CD4-positive, alpha-beta memory T cell (primary cell): ENCODE results near the gene CAPRIN2. TPM values are rescaled to one million over a fixed set of nuclear protein-coding genes. Genes with fewer than 3 reads are reported as not detected.
A peak's percentile ranks its signal among the peaks of the same experiment; 100 is the strongest.

ENCODE experiments used
- CTCF ChIA-PET: fragments of 350-600 bp; sonication (Branson Sonifier 250); formaldehyde crosslinking; loops from one replicate; lab custom pipeline; 2021; ENCODE audit warnings: inconsistent platforms; ENCODE audit not compliant: partially characterized antibody; lab: Charles Lee
- POLR2A ChIA-PET: fragments of 350-600 bp; sonication (Branson Sonifier 250); formaldehyde crosslinking; loops from one replicate; lab custom pipeline; 2021; ENCODE audit not compliant: partially characterized antibody; lab: Charles Lee
- DNase-seq, 5 donors: peaks; one replicate each; pipeline versions ENCODE4 v3.0.0 to v3.0.0-alpha.2; 2020 to 2022; ENCODE audit warnings: mixed read lengths in 1 of 5
- H3K27ac ChIP-seq: one replicate; pipeline ENCODE4 v1.7.0; 2013; ENCODE audit warnings: low read depth, low read length
- H3K27me3 ChIP-seq: 2 replicates; pipeline ENCODE4 v1.7.0; 2013; ENCODE audit warnings: mild to moderate bottlenecking, low read length, moderate library complexity; ENCODE audit not compliant: insufficient read depth
- H3K36me3 ChIP-seq: 2 replicates; pipeline ENCODE4 v1.7.0; 2013; ENCODE audit warnings: mild to moderate bottlenecking, low read length, moderate library complexity; ENCODE audit not compliant: insufficient read depth
- H3K4me1 ChIP-seq: 2 replicates; pipeline ENCODE4 v1.7.0; 2013; ENCODE audit warnings: mild to moderate bottlenecking, low read length, moderate library complexity; ENCODE audit not compliant: insufficient read depth
- H3K4me3 ChIP-seq, 2 donors: one replicate each; pipeline ENCODE4 v1.7.0; 2013; ENCODE audit warnings: low read length in 2 of 2, mild to moderate bottlenecking in 1 of 2
- H3K9me3 ChIP-seq, 2 donors: one replicate each; pipeline ENCODE4 v1.7.0; 2013; ENCODE audit warnings: low read length in 2 of 2, control low read depth in 1 of 2; ENCODE audit not compliant: control insufficient read depth in 1 of 2
- H3K27ac Mint-ChIP-seq, 7 donors: one replicate each; pipeline ENCODE4 v1.8.0; 2020 to 2021; ENCODE audit warnings: mixed read lengths in 7 of 7, mild to moderate bottlenecking in 6 of 7, inconsistent platforms in 3 of 7, moderate library complexity in 3 of 7
- H3K27me3 Mint-ChIP-seq, 2 donors: one replicate each; pipeline ENCODE4 v1.8.0; 2020 to 2021; ENCODE audit warnings: mixed read lengths in 2 of 2
- H3K36me3 Mint-ChIP-seq, 2 donors: one replicate each; pipeline ENCODE4 v1.8.0; 2020 to 2021; ENCODE audit warnings: mixed read lengths in 2 of 2, inconsistent platforms in 1 of 2, mild to moderate bottlenecking in 1 of 2
- H3K4me1 Mint-ChIP-seq, 4 donors: one replicate each; pipeline ENCODE4 v1.8.0; 2020 to 2021; ENCODE audit warnings: mixed read lengths in 4 of 4, mild to moderate bottlenecking in 1 of 4
- H3K4me3 Mint-ChIP-seq, 8 donors: one replicate each; pipeline ENCODE4 v1.8.0; 2020 to 2021; ENCODE audit warnings: mixed read lengths in 8 of 8, mild to moderate bottlenecking in 7 of 8, moderate library complexity in 6 of 8, inconsistent platforms in 3 of 8
- H3K9me3 Mint-ChIP-seq, 8 donors: one replicate each; pipeline ENCODE4 v1.8.0; 2020 to 2021; ENCODE audit warnings: mixed read lengths in 8 of 8, mild to moderate bottlenecking in 5 of 8, inconsistent platforms in 3 of 8, moderate library complexity in 1 of 8
- intact Hi-C: fragments of 100-400 bp; cut with micrococcal nuclease; formaldehyde crosslinking; loops from one replicate; pipeline ENCODE4 v1.15.1; 2023
- polyA plus RNA-seq, 2 donors: library from polyadenylated mRNA; unstranded; fragments of 300-500 nt; fragmentation: Illumina TruSeq; gene quantifications; one replicate each; pipeline ENCODE4 v1.2.3, GENCODE V29; 2021
- total RNA-seq, 2 experiments: library from RNA; stranded (reverse); gene quantifications; one replicate each; pipeline ENCODE4 v1.2.3, GENCODE V29; 2021

Gene CAPRIN2
- total and polyA plus RNA-seq, 4 experiments from 2014 or later, result 4.5 to 47.0 (median 25.8) TPM

DNA sequence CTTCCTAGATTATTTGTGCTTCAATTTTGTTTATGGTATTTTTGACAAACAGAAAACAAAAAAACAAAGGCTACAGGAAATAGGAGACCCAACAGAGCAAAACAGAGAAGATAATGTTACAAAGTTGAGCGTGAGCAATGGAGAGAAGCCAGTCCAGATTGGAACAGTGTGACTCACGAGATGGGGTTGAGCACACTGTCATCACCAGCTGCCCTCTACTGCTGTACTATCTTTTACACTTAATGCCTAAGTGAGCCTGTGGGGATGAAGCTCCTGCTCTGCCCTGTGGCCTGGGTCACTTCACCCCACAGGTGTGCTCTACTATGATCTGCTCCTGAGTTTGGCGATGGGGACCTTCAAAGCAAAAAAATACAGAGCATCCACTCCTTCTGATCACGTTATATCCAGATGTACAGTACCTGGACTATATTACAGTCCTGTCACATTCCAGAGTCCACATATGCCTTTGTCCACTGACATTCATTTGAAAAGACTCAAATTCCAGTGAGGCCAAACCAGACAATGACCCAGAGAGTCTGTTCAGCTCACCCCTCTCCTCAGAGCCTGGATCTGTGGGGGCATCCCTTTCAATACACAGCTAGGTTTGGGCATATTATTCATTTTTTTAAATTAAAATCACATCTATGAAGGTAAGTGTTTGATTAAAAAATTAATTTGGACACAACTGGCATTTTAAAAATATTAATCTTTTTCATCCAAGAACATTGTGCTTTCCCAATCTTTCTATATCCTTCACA, 63.5 kb downstream of the CAPRIN2 start:
- no peaks in the 10 kb centered on the region for H3K9me3 ChIP-seq
- intact Hi-C loops, result loop anchor here (10.0 kb wide), 1 partner anchor 1984 kb away; the partner anchor contains the start of gene DNM1L

DNA sequence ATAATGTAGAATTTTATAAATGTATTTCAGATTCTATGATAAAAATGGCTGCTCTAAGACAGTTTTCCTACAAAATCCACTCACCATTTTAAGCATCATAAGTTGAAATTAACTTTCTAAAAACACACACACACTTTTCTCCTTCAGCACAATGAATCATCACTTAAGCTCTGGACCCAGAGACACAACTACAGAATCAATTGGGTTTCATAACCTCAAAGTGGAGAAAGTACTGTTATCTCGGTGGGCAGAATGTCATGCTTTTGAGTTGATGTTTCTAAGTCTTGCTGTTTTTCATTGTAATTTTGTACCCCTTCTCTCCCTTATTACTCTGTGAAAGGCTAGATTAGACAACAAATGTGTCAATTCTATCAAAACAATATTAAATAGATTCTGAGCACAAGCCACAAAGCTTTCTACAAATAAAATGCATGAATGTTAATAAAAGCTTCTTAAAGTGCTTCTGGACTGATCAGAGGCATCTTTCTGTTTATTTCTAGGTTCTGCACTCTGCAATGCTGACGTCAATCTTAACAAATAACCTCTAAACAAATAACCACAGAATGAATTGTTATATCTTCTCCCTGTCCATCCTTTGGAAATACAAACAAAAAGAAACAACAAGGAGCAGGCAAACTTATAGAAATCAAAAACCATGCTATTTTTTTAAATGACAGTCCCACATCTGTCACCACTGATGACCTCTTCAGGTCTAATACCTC, 67.3 kb downstream of the CAPRIN2 start:
- H3K4me1 Mint-ChIP-seq, result peaks cover 12 to 20% (median 15%) of the 10 kb centered on the region in 4 donors
- H3K36me3 ChIP-seq, result peaks cover 5% of the 10 kb centered on the region
- peaks cover 22 to 28% of the 10 kb centered on the region in 2 donors for H3K36me3 Mint-ChIP-seq
- POLR2A ChIA-PET, result no interaction called here
- CTCF ChIA-PET, result no interaction called here
- H3K27me3 ChIP-seq, result no peaks in the 10 kb centered on the region
- intact Hi-C loops, result no loop called here
- H3K27me3 Mint-ChIP-seq, result no peaks in the 10 kb centered on the region
- H3K4me3 Mint-ChIP-seq, result no peak overlapping the region
- no peaks in the 10 kb centered on the region for H3K9me3 ChIP-seq
- DNase-seq, result no peak
- peak overlapping the region in 2 of 7 donors; percentile 14 to 52 for H3K27ac Mint-ChIP-seq
- no peak overlapping the region for H3K27ac ChIP-seq
- peaks cover 2% of the 10 kb centered on the region for H3K4me1 ChIP-seq
- H3K9me3 Mint-ChIP-seq, result no peaks in the 10 kb centered on the region
- no peak overlapping the region for H3K4me3 ChIP-seq

More for the DNA sequence above, 63.5 kb downstream of the CAPRIN2 start:
- H3K27me3 ChIP-seq, result no peaks in the 10 kb centered on the region
- no peak overlapping the region for H3K4me3 ChIP-seq
- peaks cover 32% of the 10 kb centered on the region for H3K4me1 ChIP-seq
- no peaks in the 10 kb centered on the region for H3K27me3 Mint-ChIP-seq
- H3K4me1 Mint-ChIP-seq, result peaks cover 34 to 53% (median 43%) of the 10 kb centered on the region in 4 donors
- peaks cover 11 to 20% of the 10 kb centered on the region in 2 donors for H3K36me3 Mint-ChIP-seq
- no peaks in the 10 kb centered on the region for H3K9me3 Mint-ChIP-seq
- DNase-seq, result no peak
- no peak overlapping the region for H3K4me3 Mint-ChIP-seq
- CTCF ChIA-PET, result no interaction called here
- POLR2A ChIA-PET, result no interaction called here
- no peak overlapping the region for H3K27ac ChIP-seq
- H3K27ac Mint-ChIP-seq, result peak overlapping the region in 1 of 7 donors; percentile 1
- no peaks in the 10 kb centered on the region for H3K36me3 ChIP-seq

DNA sequence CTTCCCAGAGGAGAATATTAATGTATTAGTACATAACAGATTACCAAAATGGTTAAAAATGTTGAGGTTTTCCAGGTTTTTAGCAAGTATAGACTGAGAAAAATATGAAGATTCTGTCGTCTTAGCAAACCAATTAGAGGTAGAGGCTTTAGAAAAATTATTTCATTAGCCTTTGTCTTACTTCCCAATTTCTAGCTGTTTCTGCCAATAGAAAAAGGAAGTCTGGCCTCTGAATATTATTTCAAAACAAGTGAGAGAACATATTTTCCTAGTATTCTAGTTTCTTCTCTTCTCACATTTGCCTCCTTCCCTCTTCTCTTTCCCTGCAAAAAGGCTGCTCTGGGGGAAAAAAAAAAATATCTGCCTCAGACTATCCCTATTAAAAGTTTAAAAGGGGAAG, 75.5 kb downstream of the CAPRIN2 start:
- ChIA-PET CTCF (no interaction called here), POLR2A (no interaction called here)
- Mint-ChIP-seq H3K9me3 (no peaks in the 10 kb centered on the region), H3K4me3 (no peak overlapping the region), H3K27me3 (no peaks in the 10 kb centered on the region), H3K4me1 (peaks cover 0 to 2% (median under 1%) of the 10 kb centered on the region in 4 donors), H3K27ac (no peak overlapping the region), H3K36me3 (peaks cover 62 to 64% of the 10 kb centered on the region in 2 donors)
- no peak overlapping the region for H3K4me3 ChIP-seq
- H3K4me1 ChIP-seq, result no peaks in the 10 kb centered on the region
- peaks cover 15% of the 10 kb centered on the region for H3K36me3 ChIP-seq
- no peak for DNase-seq
- no peak overlapping the region for H3K27ac ChIP-seq
- no peaks in the 10 kb centered on the region for H3K9me3 ChIP-seq
- H3K27me3 ChIP-seq, result no peaks in the 10 kb centered on the region
- intact Hi-C loops, result no loop called here

DNA sequence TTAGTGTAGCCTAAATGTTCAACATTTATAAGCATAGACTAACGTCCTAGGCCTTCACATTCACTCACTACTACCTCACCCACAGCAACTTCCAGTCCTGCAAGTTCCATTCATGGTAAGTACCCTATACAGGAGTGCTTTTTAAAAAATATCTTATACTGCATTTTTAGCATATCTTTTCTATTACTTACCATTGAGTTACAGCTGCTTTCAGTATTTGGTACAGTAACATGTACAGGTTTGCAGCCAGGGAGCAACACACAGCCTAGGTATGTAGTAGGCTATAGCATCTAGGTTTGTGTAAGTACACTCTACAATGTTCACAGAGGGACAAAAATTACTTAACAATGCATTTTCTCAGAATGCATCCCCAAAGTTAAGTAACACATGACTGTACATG, 76.5 kb downstream of the CAPRIN2 start:
- H3K9me3 ChIP-seq, result no peaks in the 10 kb centered on the region
- H3K27me3 Mint-ChIP-seq, result no peaks in the 10 kb centered on the region
- no peak overlapping the region for H3K27ac ChIP-seq
- no peak overlapping the region for H3K27ac Mint-ChIP-seq
- H3K4me1 Mint-ChIP-seq, result peaks cover 0 to 1% (median 0%) of the 10 kb centered on the region in 4 donors
- no peaks in the 10 kb centered on the region for H3K27me3 ChIP-seq
- intact Hi-C loops, result no loop called here
- H3K36me3 Mint-ChIP-seq, result peaks cover 56 to 64% of the 10 kb centered on the region in 2 donors
- no peaks in the 10 kb centered on the region for H3K4me1 ChIP-seq
- no peak overlapping the region for H3K4me3 ChIP-seq
- H3K4me3 Mint-ChIP-seq, result no peak overlapping the region
- DNase-seq, result no peak
- no peaks in the 10 kb centered on the region for H3K9me3 Mint-ChIP-seq
- H3K36me3 ChIP-seq, result peaks cover 19% of the 10 kb centered on the region
- POLR2A ChIA-PET, result no interaction called here
- CTCF ChIA-PET, result no interaction called here

DNA sequence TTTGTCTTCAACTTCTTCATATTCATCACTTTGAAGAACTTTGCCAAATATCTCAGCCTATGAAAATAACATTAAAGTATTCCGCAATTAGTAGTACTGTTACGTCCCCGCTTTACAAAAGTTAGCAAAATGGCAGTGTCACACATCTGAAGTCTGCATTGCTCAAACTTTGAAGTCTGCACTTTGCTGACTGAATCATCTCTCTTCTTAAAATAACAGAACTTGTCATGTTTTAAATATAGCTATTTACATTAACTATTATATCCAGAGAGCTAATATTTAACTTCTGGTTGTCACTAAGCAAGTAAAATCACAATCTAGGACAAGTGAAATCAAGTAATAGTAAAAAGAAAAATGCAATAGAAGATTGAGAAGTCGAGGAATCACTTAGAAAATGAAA, 93.5 kb downstream of the CAPRIN2 start:
- H3K9me3 ChIP-seq, result no peaks in the 10 kb centered on the region
- H3K4me1 Mint-ChIP-seq, result no peaks in the 10 kb centered on the region
- ChIA-PET CTCF (no interaction called here), POLR2A (no interaction called here)
- H3K36me3 ChIP-seq, result peaks cover 6% of the 10 kb centered on the region
- intact Hi-C loops, result no loop called here
- no peak overlapping the region for H3K4me3 Mint-ChIP-seq
- DNase-seq, result no peak
- H3K27ac ChIP-seq, result no peak overlapping the region
- H3K9me3 Mint-ChIP-seq, result no peaks in the 10 kb centered on the region
- H3K4me1 ChIP-seq, result no peaks in the 10 kb centered on the region
- H3K27me3 Mint-ChIP-seq, result no peaks in the 10 kb centered on the region
- peak overlapping the region in 1 of 7 donors; percentile 66 for H3K27ac Mint-ChIP-seq
- H3K4me3 ChIP-seq, result no peak overlapping the region
- no peaks in the 10 kb centered on the region for H3K27me3 ChIP-seq
- peaks cover 33 to 49% of the 10 kb centered on the region in 2 donors for H3K36me3 Mint-ChIP-seq

Other genes with a start within 250 kb of the CAPRIN2 start
- 10 to 100 TPM; 50.2 to 60.5 TPM for gene IPO8, start 59.1 kb downstream of the CAPRIN2 start, total RNA-seq
- 10 to 100 TPM in 1 of 2 donors, 1 to 10 TPM in 1; 7.9 to 14.5 TPM for gene IPO8, start 59.1 kb downstream of the CAPRIN2 start, polyA plus RNA-seq
- not detected for gene TSPAN11, start 171.8 kb upstream of the CAPRIN2 start, total RNA-seq
- gene TSPAN11, start 171.8 kb upstream of the CAPRIN2 start, polyA plus RNA-seq, result not detected